LoVo (cell line): Measurements from ENCODE around the gene TMEM150C.
"Not testable (repeated sequence)": the region's sequence is repeated elsewhere in the genome, so short reads cannot be mapped to it uniquely, and the experiment has no call there.

ENCODE experiments used
- DNase-seq: peaks from one replicate; pipeline ENCODE4 v3.0.0-alpha.2; 2016; ENCODE audit warnings: low spot score

TMEM150C gene

GRCh38 chr4:82515705-82516104, 46.1 kb downstream of the TMEM150C start:
- DNase-seq: no peak

DNA sequence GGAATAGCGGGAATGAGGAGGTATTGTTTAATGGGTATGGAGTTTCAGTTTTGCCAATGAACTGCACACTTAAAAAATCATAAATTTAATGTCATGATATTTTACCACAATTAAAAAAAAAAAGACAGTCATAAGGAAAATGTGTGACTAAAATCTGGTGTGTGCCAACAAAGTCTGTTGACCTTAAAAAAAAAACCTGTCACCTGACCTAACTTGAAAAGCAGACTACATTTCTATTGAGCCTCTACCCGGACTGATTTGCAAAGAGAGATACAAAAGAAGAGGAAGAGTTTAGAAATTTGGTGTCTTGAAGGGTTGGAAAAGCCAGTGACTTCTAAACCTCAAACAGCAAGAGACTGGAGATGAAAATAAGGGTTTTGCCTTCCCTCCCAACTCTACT, 48.4 kb downstream of the TMEM150C start:
- DNase-seq: no peak

GRCh38 chr4:82510216-82510615, 51.6 kb downstream of the TMEM150C start:
- no peak for DNase-seq

- no peak for DNase-seq
These were observed 52.9 kb downstream of the TMEM150C start for GRCh38 chr4:82508806-82509428.

DNA sequence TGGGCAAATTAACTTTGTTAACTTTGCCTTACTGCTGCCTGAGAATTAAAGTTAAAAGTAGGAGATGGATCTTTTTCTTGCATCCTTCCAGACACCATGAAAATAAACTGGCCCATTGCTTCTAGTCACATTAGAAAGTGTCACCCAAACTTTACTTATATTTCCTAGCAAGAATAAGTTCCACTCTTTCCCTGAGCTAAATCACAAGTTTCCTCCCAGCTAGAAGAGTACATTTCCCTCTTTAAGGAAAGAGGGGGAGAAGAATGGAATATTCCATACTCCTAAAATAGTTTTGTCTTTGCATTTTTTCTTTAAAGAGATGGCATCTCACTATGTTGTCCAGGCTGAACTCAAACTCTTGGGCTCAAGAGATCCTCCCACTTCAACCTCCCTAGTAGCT, 53.8 kb downstream of the TMEM150C start:
- DNase-seq: no peak

DNA sequence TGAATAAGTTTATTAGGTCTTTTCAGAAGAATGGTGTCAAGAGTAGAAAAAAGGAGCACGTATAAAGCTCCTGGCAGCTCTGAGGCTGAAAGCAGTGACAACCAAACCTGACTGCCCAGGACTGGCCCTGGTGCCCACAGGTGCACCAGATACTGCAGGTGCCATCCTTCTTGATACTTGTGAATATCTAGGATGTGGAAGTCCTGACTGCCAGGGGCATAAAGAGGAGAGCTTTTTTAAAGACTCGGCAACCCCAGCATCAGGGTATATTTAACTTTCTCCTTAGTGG, 60.7 kb downstream of the TMEM150C start:
- no peak for DNase-seq

DNA sequence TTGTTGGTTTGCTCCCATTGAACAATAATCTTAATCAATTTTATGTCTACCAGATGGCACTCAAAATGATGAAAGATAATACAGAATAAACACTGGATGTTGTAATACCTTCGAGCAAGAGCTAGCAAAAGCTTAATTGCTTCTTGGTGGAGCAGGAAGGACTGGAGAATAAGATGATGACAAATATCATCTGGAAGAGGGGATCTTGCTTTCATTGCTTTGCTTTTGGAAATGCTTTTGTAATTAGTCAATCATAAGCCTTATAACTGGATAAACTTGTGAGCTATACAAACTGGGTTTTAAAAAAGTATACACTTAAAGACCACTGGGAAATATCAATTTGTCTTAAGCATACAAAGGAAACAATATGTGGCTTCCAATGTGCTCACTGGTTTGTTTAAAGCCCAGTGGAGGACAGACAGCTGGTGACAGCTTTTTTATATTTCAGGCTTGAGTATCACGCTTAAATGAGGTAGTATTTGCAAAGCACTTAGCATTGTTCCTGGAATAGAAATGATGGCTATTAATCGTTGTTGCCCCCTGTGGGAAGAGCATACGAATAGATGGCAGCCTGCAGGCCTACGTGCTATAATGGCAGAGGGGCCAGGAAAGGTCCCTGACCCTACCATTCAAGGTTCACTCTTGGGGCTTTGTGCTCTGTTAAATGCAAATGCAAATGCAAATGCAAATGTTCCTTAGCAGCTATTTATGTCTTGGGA, 61.2 kb downstream of the TMEM150C start:
- no peak for DNase-seq

DNA sequence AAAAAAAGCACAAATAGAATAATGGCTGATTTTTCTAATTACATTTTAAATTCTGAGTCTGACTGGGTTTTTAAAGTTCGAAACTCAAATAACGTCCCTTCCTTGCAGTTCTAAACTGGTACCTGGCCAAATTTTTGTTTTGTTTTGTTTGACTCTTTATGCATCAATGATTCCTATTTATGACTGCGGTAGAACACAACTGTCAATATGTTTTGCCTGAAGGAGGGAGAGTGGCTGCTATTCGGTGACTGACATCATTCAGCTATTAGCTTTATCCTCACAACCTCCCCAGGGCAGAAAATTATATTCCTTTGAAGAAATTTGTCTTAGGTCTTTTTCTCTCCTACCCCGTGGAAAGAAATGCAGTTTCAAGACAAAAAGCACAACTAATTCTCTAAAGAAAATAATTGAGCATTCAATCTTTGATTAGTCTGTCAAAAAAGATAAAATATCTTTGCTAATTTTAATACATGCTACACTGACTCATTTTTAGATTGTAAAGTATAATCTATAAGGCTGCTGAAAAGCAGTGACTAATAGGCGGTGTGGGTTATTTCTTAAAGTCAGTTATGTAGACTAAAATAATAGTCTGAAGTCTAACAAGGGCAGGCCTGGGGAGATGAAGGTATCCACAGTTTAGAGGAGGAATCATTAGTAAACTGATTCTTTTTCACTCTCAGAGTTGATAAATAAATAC, 61.9 kb downstream of the TMEM150C start:
- DNase-seq: no peak

GRCh38 chr4:82496349-82496748, 65.4 kb downstream of the TMEM150C start:
- DNase-seq: no peak

GRCh38 chr4:82495666-82496065, 66.1 kb downstream of the TMEM150C start:
- no peak for DNase-seq

- DNase-seq: no peak
These were observed 67.9 kb downstream of the TMEM150C start for GRCh38 chr4:82493721-82494425.

DNA sequence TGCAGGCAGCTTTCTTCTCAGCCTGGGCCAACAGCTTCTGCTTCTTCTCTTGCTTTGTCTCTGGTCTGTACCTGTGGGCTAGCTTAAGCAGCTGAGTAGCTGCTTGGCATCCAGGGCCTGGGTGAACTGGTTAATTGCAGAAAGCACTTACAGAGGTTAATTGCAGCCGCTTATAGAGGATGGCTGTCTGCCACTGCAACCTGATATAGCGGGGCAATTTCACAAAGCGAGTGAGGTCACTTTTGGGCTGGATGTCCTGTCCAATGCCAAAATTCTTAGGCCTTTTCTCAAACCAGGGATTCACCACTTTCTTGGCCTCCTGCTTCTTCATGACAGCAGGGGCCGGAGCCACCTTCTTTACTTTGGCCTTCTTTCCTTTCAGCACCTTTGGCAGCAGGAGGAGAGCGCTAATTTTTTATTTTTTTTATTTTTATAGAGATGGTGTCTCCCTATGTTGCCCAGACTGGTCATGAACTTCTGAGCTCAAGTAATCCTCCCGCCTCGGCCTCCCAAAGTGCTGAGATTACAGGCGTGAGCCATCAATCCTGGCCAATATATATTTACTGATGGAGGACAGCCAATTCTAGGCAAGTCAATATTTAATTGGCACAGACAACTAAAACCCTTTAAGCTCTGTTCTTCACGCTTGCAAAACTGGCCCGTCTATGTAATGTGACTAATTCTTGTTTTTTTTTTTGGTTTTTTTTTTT, 70.4 kb downstream of the TMEM150C start:
- DNase-seq: no peak

- DNase-seq: no peak
These were observed 71.8 kb downstream of the TMEM150C start for GRCh38 chr4:82489987-82490386.

DNA sequence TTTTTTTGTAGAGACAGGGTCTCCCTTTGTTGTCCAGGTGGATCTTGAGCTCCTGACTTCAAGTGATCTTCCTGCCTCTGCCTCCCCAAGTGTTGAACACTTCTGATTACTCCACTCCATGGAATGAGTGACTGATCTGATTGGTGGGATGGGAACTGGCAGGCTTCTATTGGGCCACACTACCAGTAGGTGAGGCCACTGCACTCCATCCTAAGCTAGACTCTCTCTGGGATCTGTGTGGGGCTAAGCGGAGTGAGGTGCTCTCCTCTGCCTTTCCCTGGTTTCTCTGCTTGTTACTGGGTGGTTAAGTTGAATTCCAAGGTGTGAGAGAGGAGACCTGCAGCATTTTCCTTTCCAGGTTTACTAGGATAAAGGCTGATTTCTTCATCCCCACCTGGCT, 72.7 kb downstream of the TMEM150C start:
- DNase-seq: no peak

- no peak for DNase-seq
These were observed 76.6 kb downstream of the TMEM150C start for GRCh38 chr4:82484996-82485783.

DNA sequence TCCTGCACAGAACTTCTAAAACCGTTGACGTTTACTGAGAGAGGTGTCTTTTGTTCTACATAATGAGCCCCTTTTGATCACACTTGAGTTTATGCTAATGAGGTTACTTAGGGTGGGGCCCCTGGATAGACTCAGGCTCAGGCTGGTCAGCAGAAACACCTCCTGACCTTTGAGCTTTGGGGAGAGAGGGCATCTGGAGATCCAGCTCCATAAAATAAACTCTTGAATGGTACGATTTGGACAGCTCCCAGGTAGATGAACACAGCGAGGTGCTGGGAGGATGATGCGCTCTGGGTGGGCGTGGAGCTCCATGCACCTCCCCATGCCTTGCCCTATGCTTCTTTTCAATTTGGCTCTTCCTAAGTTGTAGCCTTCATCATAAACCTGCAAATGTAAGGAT, 79.4 kb downstream of the TMEM150C start:
- no peak for DNase-seq

DNA sequence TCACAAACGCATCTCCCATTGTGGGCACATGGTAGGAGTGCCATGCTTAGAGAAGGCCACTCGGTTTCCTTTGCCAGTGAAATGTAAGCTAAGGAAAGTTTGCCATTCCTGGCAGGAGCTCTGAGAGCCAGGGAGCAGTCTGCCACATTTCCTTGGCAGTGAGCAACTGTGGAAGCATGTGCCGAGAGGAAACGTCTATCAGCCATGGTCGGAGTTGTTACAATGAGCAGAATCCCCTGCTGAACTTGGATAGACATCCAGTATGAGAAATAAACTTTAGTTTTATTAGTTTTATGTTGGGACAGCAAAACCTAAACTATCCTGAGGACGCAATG, 80.3 kb downstream of the TMEM150C start:
- no peak for DNase-seq

DNA sequence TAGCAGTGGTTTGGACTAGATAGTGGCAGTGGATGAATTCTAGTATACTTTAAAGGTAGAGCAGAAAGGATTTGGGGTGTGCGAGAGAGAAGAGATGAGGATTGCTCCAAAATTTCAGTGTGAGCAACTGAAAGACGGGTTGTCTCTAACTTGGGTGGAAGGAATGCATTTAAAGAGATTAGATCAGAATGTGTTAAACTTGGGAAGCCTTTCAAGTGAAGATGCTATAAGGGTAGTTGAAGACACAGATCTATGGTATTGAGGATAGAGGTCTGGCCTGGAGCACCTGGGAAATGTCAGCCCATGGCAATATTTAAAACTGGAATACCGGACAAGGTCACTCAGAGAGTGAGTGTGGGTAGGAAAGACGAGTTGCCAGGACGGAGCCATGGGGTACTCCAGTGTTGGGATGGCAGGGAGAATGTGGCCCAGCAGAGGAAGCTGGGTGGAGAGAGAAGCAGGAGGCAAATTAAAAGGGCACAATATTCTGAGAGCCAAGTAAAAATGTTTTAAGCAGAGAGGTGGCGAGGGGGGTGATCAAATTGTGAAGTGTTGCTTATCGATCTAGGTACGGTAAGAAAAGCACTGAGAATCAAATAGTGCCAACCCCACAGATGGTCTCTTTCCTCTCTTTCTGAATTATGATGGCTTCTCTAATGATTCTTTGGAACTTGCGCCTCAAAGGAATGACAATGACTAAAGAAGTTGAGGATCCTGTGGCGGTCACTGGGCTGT, 80.8 kb downstream of the TMEM150C start:
- DNase-seq: no peak

DNA sequence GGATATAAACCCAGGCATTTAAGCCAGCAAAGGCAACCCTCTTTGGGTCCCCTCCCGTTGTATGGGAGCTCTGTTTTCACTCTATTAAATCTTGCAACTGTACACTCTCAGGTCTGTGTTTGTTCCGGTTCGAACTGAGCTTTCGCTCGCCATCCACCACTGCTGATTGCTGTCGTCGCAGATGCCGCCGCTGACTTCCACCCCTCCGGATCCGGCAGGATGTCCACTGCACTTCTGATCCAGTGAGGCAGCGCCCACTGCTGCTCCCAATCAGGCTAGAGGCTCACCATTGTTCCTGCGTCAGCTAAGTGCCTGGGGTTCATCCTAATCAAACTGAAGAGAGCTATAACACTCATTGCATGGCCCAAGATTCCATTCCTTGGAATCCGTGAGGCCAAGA, 82.2 kb downstream of the TMEM150C start:
- DNase-seq: no peak

DNA sequence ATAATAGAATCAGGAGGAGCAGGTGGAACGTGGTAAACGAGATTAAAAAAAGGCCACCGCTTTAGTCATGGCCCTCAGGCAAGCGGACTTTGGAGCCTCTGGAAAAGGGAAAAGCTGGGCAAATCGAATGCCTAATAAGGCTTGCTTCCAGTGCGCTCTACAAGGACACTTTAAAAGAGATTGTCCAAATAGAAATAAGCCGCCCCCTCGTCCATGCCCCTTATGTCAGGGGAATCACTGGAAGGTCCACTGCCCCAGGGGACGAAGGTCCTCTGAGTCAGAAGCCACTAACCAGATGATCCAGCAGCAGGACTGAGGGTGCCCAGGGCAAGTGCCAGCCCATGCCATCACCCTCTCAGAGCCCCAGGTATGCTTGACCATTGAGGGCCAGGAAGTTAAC, 84.3 kb downstream of the TMEM150C start:
- not testable (repeated sequence) for DNase-seq

- not testable (repeated sequence) for DNase-seq
These were observed 85.9 kb downstream of the TMEM150C start for GRCh38 chr4:82475931-82476330.
